GM23338 (cell line): ENCODE data around the gene CTXN1.
"Not testable (repeated sequence)": the region's sequence is repeated elsewhere in the genome, so short reads cannot be mapped to it uniquely, and the experiment has no call there.

Source experiments
- EZH2 ChIP-seq: fragments of 200-600 bp; sonication (generic); IDR thresholded peaks from one replicate; pipeline ENCODE4 v1.8.0; 2017; ENCODE audit warnings: antibody characterized with exemption, mild to moderate bottlenecking, low read depth; ENCODE audit not compliant: unreplicated experiment
- JUNB ChIP-seq: IDR thresholded peaks from one replicate; pipeline ENCODE4 v1.6.1; 2016; ENCODE audit warnings: antibody characterized with exemption; ENCODE audit not compliant: unreplicated experiment
- POLR2AphosphoS5 ChIP-seq: IDR thresholded peaks from 2 replicates; pipeline ENCODE4 v1.6.1; 2016; ENCODE audit warnings: antibody characterized with exemption, low read depth
- STAT1 ChIP-seq: IDR thresholded peaks from one replicate; pipeline ENCODE4 v1.6.1; 2016; ENCODE audit warnings: antibody characterized with exemption; ENCODE audit not compliant: unreplicated experiment
- TF ChIP-seq, protein P1 (sequence below), 2 experiments: fragments of 200-600 bp in 1 of 2; sonication (generic) in 1 of 2; conservative IDR thresholded peaks; 2 replicates each; pipeline versions ENCODE4 v1.5.1 to v1.6.1; 2016 to 2017; ENCODE audit warnings: antibody characterized with exemption in 2 of 2, low read depth in 2 of 2, mild to moderate bottlenecking in 2 of 2, moderate library complexity in 1 of 2

DNA sequence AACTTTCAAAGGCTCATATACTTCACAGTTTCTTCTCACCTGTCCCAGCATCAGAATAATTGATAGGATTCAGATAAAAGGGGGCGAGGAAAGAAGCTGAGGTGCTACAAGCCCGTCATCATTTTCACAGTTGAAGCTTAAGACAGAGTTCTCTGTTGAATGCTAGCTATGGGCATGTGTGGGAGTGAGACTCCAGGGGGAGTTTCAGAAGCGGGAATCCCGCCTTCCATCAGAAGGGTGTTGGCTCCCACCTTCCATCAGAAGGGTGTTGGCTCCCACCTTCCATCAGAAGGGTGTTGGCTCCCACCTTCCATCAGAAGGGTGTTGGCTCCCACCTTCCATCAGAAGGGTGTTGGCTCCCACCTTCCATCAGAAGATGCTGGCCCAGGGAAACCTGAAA, 35.1 kb upstream of the CTXN1 start:
- TF ChIP-seq, protein P1, sequence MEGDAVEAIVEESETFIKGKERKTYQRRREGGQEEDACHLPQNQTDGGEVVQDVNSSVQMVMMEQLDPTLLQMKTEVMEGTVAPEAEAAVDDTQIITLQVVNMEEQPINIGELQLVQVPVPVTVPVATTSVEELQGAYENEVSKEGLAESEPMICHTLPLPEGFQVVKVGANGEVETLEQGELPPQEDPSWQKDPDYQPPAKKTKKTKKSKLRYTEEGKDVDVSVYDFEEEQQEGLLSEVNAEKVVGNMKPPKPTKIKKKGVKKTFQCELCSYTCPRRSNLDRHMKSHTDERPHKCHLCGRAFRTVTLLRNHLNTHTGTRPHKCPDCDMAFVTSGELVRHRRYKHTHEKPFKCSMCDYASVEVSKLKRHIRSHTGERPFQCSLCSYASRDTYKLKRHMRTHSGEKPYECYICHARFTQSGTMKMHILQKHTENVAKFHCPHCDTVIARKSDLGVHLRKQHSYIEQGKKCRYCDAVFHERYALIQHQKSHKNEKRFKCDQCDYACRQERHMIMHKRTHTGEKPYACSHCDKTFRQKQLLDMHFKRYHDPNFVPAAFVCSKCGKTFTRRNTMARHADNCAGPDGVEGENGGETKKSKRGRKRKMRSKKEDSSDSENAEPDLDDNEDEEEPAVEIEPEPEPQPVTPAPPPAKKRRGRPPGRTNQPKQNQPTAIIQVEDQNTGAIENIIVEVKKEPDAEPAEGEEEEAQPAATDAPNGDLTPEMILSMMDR (conservative IDR thresholded peaks at IDR 0.05; ENCODE audit: low read depth in 2 of 2): not testable (repeated sequence)
- not testable (repeated sequence) for TF ChIP-seq POLR2AphosphoS5, EZH2, STAT1, JUNB
